ENCODE results near the gene MKRN1. TPM values are rescaled to one million over a fixed set of nuclear protein-coding genes. Genes with fewer than 3 reads are reported as not detected.
"Not testable (repeated sequence)": the region's sequence is repeated elsewhere in the genome, so short reads cannot be mapped to it uniquely, and the experiment has no call there.

Gene MKRN1
- total RNA-seq, 1 donor from 2014 or later: 67.9 TPM

GRCh38 chr7:140426130-140426529 is 53.2 kb downstream of the MKRN1 start:
- H3K4me3 Mint-ChIP-seq (ENCODE audit: unreplicated experiment): no peak overlapping the region
- no peaks in the 10 kb centered on the region for H3K4me1 Mint-ChIP-seq (ENCODE audit: low read depth)
- no peak for DNase-seq (ENCODE audit: low spot score)
- no peaks in the 10 kb centered on the region for H3K36me3 Mint-ChIP-seq (ENCODE audit: low read depth)
- H3K27ac Mint-ChIP-seq (ENCODE audit: unreplicated experiment): no peak overlapping the region
- peaks cover 7% of the 10 kb centered on the region for H3K27me3 Mint-ChIP-seq (ENCODE audit: low read depth)
- no peak for TF ChIP-seq CTCF (IDR thresholded peaks at IDR 0.05)
- no peaks in the 10 kb centered on the region for H3K9me3 Mint-ChIP-seq (ENCODE audit: low read depth)

GRCh38 chr7:140425718-140426117 is 53.6 kb downstream of the MKRN1 start:
- no peak for DNase-seq (ENCODE audit: low spot score)
- Mint-ChIP-seq H3K4me1 (ENCODE audit: low read depth) (no peaks in the 10 kb centered on the region), H3K27ac (ENCODE audit: unreplicated experiment) (no peak overlapping the region), H3K36me3 (ENCODE audit: low read depth) (no peaks in the 10 kb centered on the region), H3K9me3 (ENCODE audit: low read depth) (no peaks in the 10 kb centered on the region), H3K4me3 (ENCODE audit: unreplicated experiment) (no peak overlapping the region), H3K27me3 (ENCODE audit: low read depth) (peaks cover 7% of the 10 kb centered on the region)
- no peak for TF ChIP-seq CTCF (IDR thresholded peaks at IDR 0.05)

GRCh38 chr7:140423501-140423900 is 55.8 kb downstream of the MKRN1 start:
- H3K4me1 Mint-ChIP-seq (ENCODE audit: low read depth): no peaks in the 10 kb centered on the region
- peaks cover 8% of the 10 kb centered on the region for H3K27me3 Mint-ChIP-seq (ENCODE audit: low read depth)
- no peak overlapping the region for H3K27ac Mint-ChIP-seq (ENCODE audit: unreplicated experiment)
- H3K36me3 Mint-ChIP-seq (ENCODE audit: low read depth): no peaks in the 10 kb centered on the region
- no peak overlapping the region for H3K4me3 Mint-ChIP-seq (ENCODE audit: unreplicated experiment)
- H3K9me3 Mint-ChIP-seq (ENCODE audit: low read depth): no peaks in the 10 kb centered on the region
- no peak for TF ChIP-seq CTCF (IDR thresholded peaks at IDR 0.05)
- DNase-seq (ENCODE audit: low spot score): no peak

- TF ChIP-seq CTCF (IDR thresholded peaks at IDR 0.05): no peak
- no peaks in the 10 kb centered on the region for H3K9me3 Mint-ChIP-seq (ENCODE audit: low read depth)
- DNase-seq (ENCODE audit: low spot score): no peak
These were observed 57.8 kb downstream of the MKRN1 start for GRCh38 chr7:140421521-140421920.

GRCh38 chr7:140418653-140419052 is 60.7 kb downstream of the MKRN1 start:
- H3K27ac Mint-ChIP-seq (ENCODE audit: unreplicated experiment): no peak overlapping the region
- no peak for TF ChIP-seq CTCF (IDR thresholded peaks at IDR 0.05)
- peaks cover 6% of the 10 kb centered on the region for H3K27me3 Mint-ChIP-seq (ENCODE audit: low read depth)
- H3K9me3 Mint-ChIP-seq (ENCODE audit: low read depth): no peaks in the 10 kb centered on the region
- H3K4me1 Mint-ChIP-seq (ENCODE audit: low read depth): peaks cover 7% of the 10 kb centered on the region
- no peak for DNase-seq (ENCODE audit: low spot score)
- H3K36me3 Mint-ChIP-seq (ENCODE audit: low read depth): no peaks in the 10 kb centered on the region
- H3K4me3 Mint-ChIP-seq (ENCODE audit: unreplicated experiment): no peak overlapping the region

More at GRCh38 chr7:140421521-140421920, 57.8 kb downstream of the MKRN1 start:
- H3K4me3 Mint-ChIP-seq (ENCODE audit: unreplicated experiment): no peak overlapping the region
- peaks cover 9% of the 10 kb centered on the region for H3K27me3 Mint-ChIP-seq (ENCODE audit: low read depth)
- H3K36me3 Mint-ChIP-seq (ENCODE audit: low read depth): no peaks in the 10 kb centered on the region
- H3K4me1 Mint-ChIP-seq (ENCODE audit: low read depth): no peaks in the 10 kb centered on the region
- H3K27ac Mint-ChIP-seq (ENCODE audit: unreplicated experiment): no peak overlapping the region

GRCh38 chr7:140418156-140418472 is 61.2 kb downstream of the MKRN1 start:
- H3K9me3 Mint-ChIP-seq (ENCODE audit: low read depth); H3K4me3 Mint-ChIP-seq (ENCODE audit: unreplicated experiment); H3K36me3 Mint-ChIP-seq (ENCODE audit: low read depth); DNase-seq (ENCODE audit: low spot score); H3K27me3 Mint-ChIP-seq (ENCODE audit: low read depth); H3K4me1 Mint-ChIP-seq (ENCODE audit: low read depth); H3K27ac Mint-ChIP-seq (ENCODE audit: unreplicated experiment): not testable (repeated sequence)
